Lower lobe of right lung (tissue), 2 donors: Measurements from ENCODE around the gene BCKDHB. TPM values are rescaled to one million over a fixed set of nuclear protein-coding genes. Genes with fewer than 3 reads are reported as not detected.

Experiments
- ATAC-seq, 2 donors: fragments of 200-7000 bp; cut with Tn5 transposase; one replicate each; pipeline ENCODE4 v1.9.1; 2020 to 2022; ENCODE audit warnings: mild to moderate bottlenecking in 2 of 2, moderate library complexity in 2 of 2
- DNase-seq: peaks from one replicate; pipeline ENCODE4 v3.0.0-alpha.2; 2020
- H3K27ac ChIP-seq: fragments of 200-600 bp; one replicate; pipeline ENCODE4 v1.8.0; 2022
- H3K27me3 ChIP-seq: fragments of 200-600 bp; one replicate; pipeline ENCODE4 v1.8.0; 2022; ENCODE audit warnings: low read depth
- H3K36me3 ChIP-seq: fragments of 200-600 bp; one replicate; pipeline ENCODE4 v1.8.0; 2022; ENCODE audit warnings: mild to moderate bottlenecking
- H3K4me1 ChIP-seq: fragments of 200-600 bp; one replicate; pipeline ENCODE4 v1.8.0; 2022
- H3K4me3 ChIP-seq: fragments of 200-600 bp; one replicate; pipeline ENCODE4 v1.8.0; 2022; ENCODE audit warnings: mild to moderate bottlenecking
- H3K9me3 ChIP-seq: fragments of 200-600 bp; one replicate; pipeline ENCODE4 v1.8.0; 2022
- intact Hi-C: fragments of 100-400 bp; cut with DNase I; formaldehyde crosslinking; loops from one replicate; pipeline ENCODE4 v1.11.0; 2022
- total RNA-seq: library from RNA; stranded (reverse); fragmentation: NEBNext Ultra II Directional; extraction: Animal tissue kit (Norgen Biotek cat#: 25700); gene quantifications from one replicate; pipeline ENCODE4 v1.2.1, GENCODE V29; 2021
- TF ChIP-seq, protein P1 (sequence below): fragments of 200-600 bp; IDR thresholded peaks from one replicate; pipeline ENCODE4 v1.8.0; 2022; ENCODE audit warnings: antibody characterized with exemption, mild to moderate bottlenecking
- donor health status: DM: no; HTN: yes; CAD: no; lungs with severe emphysema.

Gene BCKDHB
- total RNA-seq, 1 donor from 2014 or later, result 13.8 TPM

- TF ChIP-seq, protein P1, sequence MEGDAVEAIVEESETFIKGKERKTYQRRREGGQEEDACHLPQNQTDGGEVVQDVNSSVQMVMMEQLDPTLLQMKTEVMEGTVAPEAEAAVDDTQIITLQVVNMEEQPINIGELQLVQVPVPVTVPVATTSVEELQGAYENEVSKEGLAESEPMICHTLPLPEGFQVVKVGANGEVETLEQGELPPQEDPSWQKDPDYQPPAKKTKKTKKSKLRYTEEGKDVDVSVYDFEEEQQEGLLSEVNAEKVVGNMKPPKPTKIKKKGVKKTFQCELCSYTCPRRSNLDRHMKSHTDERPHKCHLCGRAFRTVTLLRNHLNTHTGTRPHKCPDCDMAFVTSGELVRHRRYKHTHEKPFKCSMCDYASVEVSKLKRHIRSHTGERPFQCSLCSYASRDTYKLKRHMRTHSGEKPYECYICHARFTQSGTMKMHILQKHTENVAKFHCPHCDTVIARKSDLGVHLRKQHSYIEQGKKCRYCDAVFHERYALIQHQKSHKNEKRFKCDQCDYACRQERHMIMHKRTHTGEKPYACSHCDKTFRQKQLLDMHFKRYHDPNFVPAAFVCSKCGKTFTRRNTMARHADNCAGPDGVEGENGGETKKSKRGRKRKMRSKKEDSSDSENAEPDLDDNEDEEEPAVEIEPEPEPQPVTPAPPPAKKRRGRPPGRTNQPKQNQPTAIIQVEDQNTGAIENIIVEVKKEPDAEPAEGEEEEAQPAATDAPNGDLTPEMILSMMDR, result no peak
- H3K36me3 ChIP-seq, result no peaks in the 10 kb centered on the region
- H3K4me3 ChIP-seq, result no peak overlapping the region
- ATAC-seq (peak; percentile 84 to 86), DNase-seq (peak; percentile 49)
- H3K27me3 ChIP-seq, result no peaks in the 10 kb centered on the region
- no peak overlapping the region for H3K27ac ChIP-seq
- H3K4me1 ChIP-seq, result peaks cover 13% of the 10 kb centered on the region
- no peaks in the 10 kb centered on the region for H3K9me3 ChIP-seq
- intact Hi-C loops, result no loop called here
Observed at GRCh38 chr6:80143419-80143937, 37.0 kb downstream of the BCKDHB start.

- peaks cover 13% of the 10 kb centered on the region for H3K4me1 ChIP-seq
- intact Hi-C loops, result no loop called here
- ATAC-seq, result no peak
Observed at GRCh38 chr6:80144753-80145315, 38.4 kb downstream of the BCKDHB start.

GRCh38 chr6:80145509-80145908 lies 39.0 kb downstream of the BCKDHB start:
- ATAC-seq, result no peak
- no peak for DNase-seq
- TF ChIP-seq, protein P1, result no peak
- intact Hi-C loops, result no loop called here
- Histone ChIP-seq H3K4me1 (peaks cover 13% of the 10 kb centered on the region), H3K27me3 (no peaks in the 10 kb centered on the region), H3K36me3 (no peaks in the 10 kb centered on the region), H3K4me3 (no peak overlapping the region), H3K27ac (no peak overlapping the region), H3K9me3 (no peaks in the 10 kb centered on the region)

More at GRCh38 chr6:80144753-80145315, 38.4 kb downstream of the BCKDHB start:
- Histone ChIP-seq H3K27me3 (no peaks in the 10 kb centered on the region), H3K36me3 (no peaks in the 10 kb centered on the region), H3K4me3 (no peak overlapping the region), H3K27ac (no peak overlapping the region), H3K9me3 (no peaks in the 10 kb centered on the region)
- TF ChIP-seq, protein P1, result no peak
- no peak for DNase-seq

GRCh38 chr6:80145921-80146320 lies 39.5 kb downstream of the BCKDHB start:
- H3K27ac ChIP-seq, result no peak overlapping the region
- intact Hi-C loops, result no loop called here
- H3K27me3 ChIP-seq, result no peaks in the 10 kb centered on the region
- DNase-seq (no peak), ATAC-seq (no peak)
- H3K9me3 ChIP-seq, result no peaks in the 10 kb centered on the region
- H3K4me3 ChIP-seq, result no peak overlapping the region
- peaks cover 13% of the 10 kb centered on the region for H3K4me1 ChIP-seq
- TF ChIP-seq, protein P1, result no peak
- H3K36me3 ChIP-seq, result no peaks in the 10 kb centered on the region

GRCh38 chr6:80148220-80148619 lies 41.7 kb downstream of the BCKDHB start:
- TF ChIP-seq, protein P1, result no peak
- H3K27me3 ChIP-seq, result no peaks in the 10 kb centered on the region
- peaks cover 8% of the 10 kb centered on the region for H3K4me1 ChIP-seq
- DNase-seq (no peak), ATAC-seq (no peak)
- H3K9me3 ChIP-seq, result no peaks in the 10 kb centered on the region
- no peak overlapping the region for H3K27ac ChIP-seq
- intact Hi-C loops, result no loop called here
- no peaks in the 10 kb centered on the region for H3K36me3 ChIP-seq
- no peak overlapping the region for H3K4me3 ChIP-seq
